Measurements from ENCODE around the gene GNS. TPM values are rescaled to one million over a fixed set of nuclear protein-coding genes. Genes with fewer than 3 reads are reported as not detected.

Gene GNS
- total RNA-seq, 2 experiments from 2014 or later, result 8.7 to 10.0 TPM

DNA sequence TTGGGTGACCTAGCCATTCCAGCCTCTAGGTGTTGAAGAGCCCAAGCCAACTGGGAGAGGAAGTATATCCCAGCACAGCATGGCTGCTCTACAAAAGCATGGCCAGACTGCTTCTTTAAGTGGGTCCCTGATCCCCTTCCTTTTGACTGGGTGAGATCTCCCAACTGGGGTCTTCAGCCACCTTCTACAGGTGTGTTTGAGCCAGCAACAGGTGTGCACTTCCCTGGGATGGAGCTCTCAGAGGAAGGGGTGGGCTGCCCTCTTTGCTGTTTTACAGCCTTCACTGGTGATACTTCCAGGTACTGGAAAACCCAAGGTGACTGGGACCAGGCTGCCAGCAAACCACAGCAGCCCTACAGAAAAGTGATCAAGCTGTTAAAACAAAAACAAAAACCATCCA is 14.2 kb upstream of the GNS start:
- CTCF ChIA-PET, result no interaction called here
- H3K4me3 ChIP-seq (ENCODE audit: low read length), result no peak overlapping the region
- H3K27me3 Mint-ChIP-seq, result peaks cover 50% of the 10 kb centered on the region

DNA sequence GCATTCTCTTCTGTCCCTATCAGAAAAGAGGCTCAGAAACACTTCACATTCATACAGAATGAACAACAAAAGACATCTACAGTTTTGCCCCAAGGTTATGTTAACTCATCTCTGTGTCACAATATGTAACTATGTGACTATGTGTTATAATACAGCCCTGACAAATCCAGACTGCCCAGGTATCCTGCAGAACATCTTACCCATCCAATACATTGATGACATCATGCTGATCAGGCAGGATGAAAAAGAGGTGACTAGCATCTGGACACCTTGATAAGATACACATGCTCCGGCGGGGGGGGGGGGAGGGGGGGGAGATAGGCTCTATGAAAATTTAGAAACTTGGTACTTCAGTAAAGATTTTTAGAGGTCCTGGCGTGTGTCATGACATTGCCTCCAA is 8.3 kb upstream of the GNS start:
- TF ChIP-seq, protein P1, sequence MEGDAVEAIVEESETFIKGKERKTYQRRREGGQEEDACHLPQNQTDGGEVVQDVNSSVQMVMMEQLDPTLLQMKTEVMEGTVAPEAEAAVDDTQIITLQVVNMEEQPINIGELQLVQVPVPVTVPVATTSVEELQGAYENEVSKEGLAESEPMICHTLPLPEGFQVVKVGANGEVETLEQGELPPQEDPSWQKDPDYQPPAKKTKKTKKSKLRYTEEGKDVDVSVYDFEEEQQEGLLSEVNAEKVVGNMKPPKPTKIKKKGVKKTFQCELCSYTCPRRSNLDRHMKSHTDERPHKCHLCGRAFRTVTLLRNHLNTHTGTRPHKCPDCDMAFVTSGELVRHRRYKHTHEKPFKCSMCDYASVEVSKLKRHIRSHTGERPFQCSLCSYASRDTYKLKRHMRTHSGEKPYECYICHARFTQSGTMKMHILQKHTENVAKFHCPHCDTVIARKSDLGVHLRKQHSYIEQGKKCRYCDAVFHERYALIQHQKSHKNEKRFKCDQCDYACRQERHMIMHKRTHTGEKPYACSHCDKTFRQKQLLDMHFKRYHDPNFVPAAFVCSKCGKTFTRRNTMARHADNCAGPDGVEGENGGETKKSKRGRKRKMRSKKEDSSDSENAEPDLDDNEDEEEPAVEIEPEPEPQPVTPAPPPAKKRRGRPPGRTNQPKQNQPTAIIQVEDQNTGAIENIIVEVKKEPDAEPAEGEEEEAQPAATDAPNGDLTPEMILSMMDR (IDR thresholded peaks at IDR 0.05), result no peak
- Mint-ChIP-seq H3K27me3 (peaks cover 11% of the 10 kb centered on the region), H3K36me3 (ENCODE audit: low read depth) (no peaks in the 10 kb centered on the region), H3K27ac (no peak overlapping the region), H3K4me1 (ENCODE audit: low read depth) (no peaks in the 10 kb centered on the region), H3K9me3 (no peaks in the 10 kb centered on the region), H3K4me3 (no peak overlapping the region)
- no peak overlapping the region for H3K27ac ChIP-seq (ENCODE audit: low read depth in 1 of 2, low read length in 2 of 2)
- peaks cover 0 to 8% of the 10 kb centered on the region in 2 experiments for H3K9me3 ChIP-seq (ENCODE audit: control insufficient read depth in 1 of 2, insufficient read depth in 1 of 2, low read length in 2 of 2)
- DNase-seq (no peak), ATAC-seq (ENCODE audit: poor library complexity) (no peak)
- peaks cover 0 to 11% of the 10 kb centered on the region in 2 experiments for H3K27me3 ChIP-seq (ENCODE audit: control insufficient read depth in 1 of 2, insufficient read depth in 2 of 2, low read length in 2 of 2)
- no peak overlapping the region for H3K4me3 ChIP-seq (ENCODE audit: low read length)
- H3K4me1 ChIP-seq (ENCODE audit: insufficient read depth, low read length), result no peaks in the 10 kb centered on the region
- ChIA-PET CTCF (no interaction called here), POLR2A (no interaction called here)
- intact Hi-C loops (cut with DNase I, micrococcal nuclease), result no loop called here
- no peaks in the 10 kb centered on the region for H3K36me3 ChIP-seq (ENCODE audit: insufficient read depth, low read length)

More for the DNA sequence above, 14.2 kb upstream of the GNS start:
- Mint-ChIP-seq H3K36me3 (ENCODE audit: low read depth) (peaks cover 10% of the 10 kb centered on the region), H3K4me3 (no peak overlapping the region), H3K27ac (no peak overlapping the region), H3K4me1 (ENCODE audit: low read depth) (no peaks in the 10 kb centered on the region), H3K9me3 (peaks cover 22% of the 10 kb centered on the region)
- intact Hi-C loops (cut with DNase I, micrococcal nuclease), result no loop called here
- Histone ChIP-seq H3K9me3 (ENCODE audit: control insufficient read depth in 1 of 2, insufficient read depth in 1 of 2, low read length in 2 of 2) (peaks cover 25 to 26% of the 10 kb centered on the region in 2 experiments), H3K27ac (ENCODE audit: low read depth in 1 of 2, low read length in 2 of 2) (no peak overlapping the region), H3K4me1 (ENCODE audit: insufficient read depth, low read length) (no peaks in the 10 kb centered on the region), H3K27me3 (ENCODE audit: control insufficient read depth in 1 of 2, insufficient read depth in 2 of 2, low read length in 2 of 2) (peaks cover 12 to 23% of the 10 kb centered on the region in 2 experiments), H3K36me3 (ENCODE audit: insufficient read depth, low read length) (no peaks in the 10 kb centered on the region)
- TF ChIP-seq, protein P1 (IDR thresholded peaks at IDR 0.05), result no peak
- ATAC-seq (ENCODE audit: poor library complexity) (no peak), DNase-seq (no peak)
- POLR2A ChIA-PET, result no interaction called here

DNA sequence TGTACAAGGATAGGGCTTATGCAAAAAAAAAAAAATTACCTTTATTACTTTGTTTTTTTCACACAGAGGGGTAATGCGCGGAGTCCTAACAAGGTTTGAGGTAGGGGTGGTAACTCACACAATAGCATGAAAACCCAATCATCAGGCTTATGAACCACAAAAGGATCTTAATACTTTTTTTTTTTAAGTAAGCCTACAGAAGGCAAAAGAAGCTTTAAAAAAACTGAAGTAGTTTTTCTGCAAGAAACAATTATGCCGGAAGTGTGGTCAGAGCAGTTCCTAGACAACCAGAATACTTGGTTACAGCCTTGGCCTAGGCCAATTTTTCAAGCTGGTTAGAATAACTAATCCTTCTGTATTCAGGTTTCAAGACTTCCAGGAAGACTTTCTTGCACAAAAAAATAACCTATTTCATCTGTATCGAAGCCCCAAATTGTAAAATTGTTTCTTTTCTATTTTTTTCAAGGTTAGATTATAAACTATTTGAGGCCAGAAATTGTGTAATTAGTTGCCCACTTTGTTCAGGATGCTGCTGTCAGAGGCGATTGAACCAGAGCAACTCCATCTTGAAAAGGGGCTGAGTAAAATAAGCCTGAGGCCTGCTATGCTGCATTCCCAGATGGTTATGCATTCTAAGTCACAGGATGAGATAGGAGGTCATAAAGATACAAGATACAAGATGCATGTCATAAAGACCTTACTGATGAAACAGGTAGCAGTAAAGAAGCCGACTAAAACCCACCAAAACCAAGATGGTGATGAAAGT is 1.8 kb upstream of the GNS start:
- H3K4me1 ChIP-seq (ENCODE audit: insufficient read depth, low read length), result peaks cover 23% of the 10 kb centered on the region
- intact Hi-C loops (cut with DNase I, micrococcal nuclease), result loop anchor here in 1 of 2 experiments (2.0 kb wide), 1 partner anchor 538 kb away; the partner anchor contains the start of gene KICS2
- POLR2A ChIA-PET, result interaction anchor here (0.5 to 0.9 kb wide), 2 partner anchors 150 to 417 kb away, joined by 3 read pairs; partner anchors contain the start of gene RASSF3
- Mint-ChIP-seq H3K27ac (peak overlapping the region; percentile 85), H3K36me3 (ENCODE audit: low read depth) (peaks cover 11% of the 10 kb centered on the region), H3K4me3 (peak overlapping the region; percentile 45), H3K9me3 (no peaks in the 10 kb centered on the region), H3K27me3 (no peaks in the 10 kb centered on the region), H3K4me1 (ENCODE audit: low read depth) (peaks cover 45% of the 10 kb centered on the region)
- ATAC-seq (ENCODE audit: poor library complexity) (no peak), DNase-seq (peak in 3 of 14 experiments; percentile 26 to 52 (median 37))
- no peak overlapping the region for H3K27ac ChIP-seq (ENCODE audit: low read depth in 1 of 2, low read length in 2 of 2)
- CTCF ChIA-PET, result no interaction called here
- no peaks in the 10 kb centered on the region for H3K36me3 ChIP-seq (ENCODE audit: insufficient read depth, low read length)
- TF ChIP-seq, protein P1 (IDR thresholded peaks at IDR 0.05), result no peak
- H3K9me3 ChIP-seq (ENCODE audit: control insufficient read depth in 1 of 2, insufficient read depth in 1 of 2, low read length in 2 of 2), result no peaks in the 10 kb centered on the region
- no peaks in the 10 kb centered on the region for H3K27me3 ChIP-seq (ENCODE audit: control insufficient read depth in 1 of 2, insufficient read depth in 2 of 2, low read length in 2 of 2)
- no peak overlapping the region for H3K4me3 ChIP-seq (ENCODE audit: low read length)

Data from CD4-positive, alpha-beta T cell (primary cell).